HG03039 (cell line): Measurements from ENCODE around the gene REEP3.
A peak's percentile ranks its signal among the peaks of the same experiment; 100 is the strongest.
"Not testable (repeated sequence)": the region's sequence is repeated elsewhere in the genome, so short reads cannot be mapped to it uniquely, and the experiment has no call there.

Experiments
- ATAC-seq: cut with Tn5 transposase; IDR thresholded peaks from one replicate; pipeline ENCODE4 v1.9.1; 2021; ENCODE audit warnings: mild to moderate bottlenecking, moderate library complexity; ENCODE audit not compliant: unreplicated experiment

The REEP3 gene, protein sequence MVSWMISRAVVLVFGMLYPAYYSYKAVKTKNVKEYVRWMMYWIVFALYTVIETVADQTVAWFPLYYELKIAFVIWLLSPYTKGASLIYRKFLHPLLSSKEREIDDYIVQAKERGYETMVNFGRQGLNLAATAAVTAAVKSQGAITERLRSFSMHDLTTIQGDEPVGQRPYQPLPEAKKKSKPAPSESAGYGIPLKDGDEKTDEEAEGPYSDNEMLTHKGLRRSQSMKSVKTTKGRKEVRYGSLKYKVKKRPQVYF

DNA sequence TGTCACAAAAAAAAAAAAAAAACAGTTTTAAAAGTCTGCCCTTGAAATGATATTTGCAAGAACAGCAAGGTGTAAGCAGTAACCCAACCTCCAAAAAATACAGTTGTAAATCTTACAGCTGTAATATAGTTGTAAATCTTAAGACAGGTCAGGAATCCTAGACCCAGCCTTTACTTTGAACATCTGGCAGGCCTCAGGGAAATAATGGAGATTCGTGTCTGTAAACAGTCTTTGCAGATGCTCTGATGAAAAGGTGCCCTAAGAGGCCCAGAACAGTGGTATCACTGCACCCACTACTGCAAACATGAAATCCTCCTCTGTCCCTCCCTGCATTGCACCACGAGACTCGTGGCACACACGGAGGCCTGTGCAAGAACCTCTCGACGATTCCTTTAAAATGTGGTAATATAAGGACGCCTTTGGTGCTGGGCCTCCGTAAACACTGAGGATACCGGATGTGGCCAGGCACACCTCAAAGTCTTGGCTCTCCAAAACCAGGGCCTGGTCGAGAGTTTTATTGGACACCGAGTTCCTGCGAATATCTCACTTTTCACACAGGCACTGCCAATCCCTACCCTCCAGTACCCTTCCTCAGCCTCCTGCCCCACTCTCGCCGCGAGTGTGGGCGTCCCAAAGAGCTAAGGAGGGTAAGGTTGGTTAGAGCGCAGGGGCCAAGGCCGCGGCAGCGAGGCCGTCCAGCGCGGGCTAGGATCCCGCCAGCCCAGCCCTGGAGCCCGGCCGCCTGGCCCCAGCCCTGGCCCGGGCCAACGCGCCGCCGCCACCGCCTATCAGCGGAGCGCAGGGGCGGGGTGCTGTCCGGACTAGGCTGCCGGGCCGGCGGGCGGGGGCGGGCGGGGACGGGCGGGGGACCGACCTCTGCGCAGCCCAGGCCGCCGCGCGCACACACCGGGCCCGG is at the start of gene REEP3:
TSS of gene REEP3 (plus strand) at position 902 of the 916 bp plus-strand sequence. CDS start 145 bp downstream, outside the sequence.
- ATAC-seq: peak; percentile 66

DNA sequence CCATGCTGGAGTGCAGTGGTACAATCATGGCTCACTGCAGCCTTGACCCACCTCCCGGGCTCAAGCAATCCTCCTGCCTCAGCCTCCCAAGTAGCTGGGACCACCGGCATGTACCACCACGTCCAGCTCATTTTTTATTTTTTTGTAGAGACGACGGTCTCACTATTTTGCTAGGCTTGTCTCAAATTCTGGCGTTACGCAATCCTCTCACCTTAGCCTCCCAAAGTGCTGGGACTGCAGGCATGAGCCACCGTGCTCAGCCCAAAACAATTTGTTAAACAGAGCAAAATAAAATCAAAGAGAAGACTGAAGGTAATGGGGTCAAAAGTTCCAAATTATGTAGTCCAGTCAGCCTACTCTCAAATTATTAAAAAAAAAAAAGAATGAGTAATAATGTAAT is 46.7 kb upstream of the REEP3 start:
- ATAC-seq: no peak

DNA sequence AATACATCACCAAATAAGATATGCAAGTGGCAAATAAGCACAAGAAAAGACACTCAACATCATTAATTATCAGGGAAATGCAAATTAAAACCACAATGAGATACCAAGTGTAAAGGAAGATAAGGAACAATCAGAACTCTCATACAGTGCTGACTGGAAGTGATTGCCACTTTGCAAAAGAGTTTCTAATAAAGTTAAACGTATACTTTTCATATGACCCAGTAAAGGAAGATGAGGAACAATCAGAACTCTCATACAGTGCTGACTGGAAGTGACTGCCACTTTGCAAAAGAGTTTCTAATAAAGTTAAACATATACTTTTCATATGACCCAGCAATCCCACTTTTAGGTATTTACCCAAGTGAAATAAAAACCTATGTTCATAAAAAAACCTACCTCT is 43.3 kb upstream of the REEP3 start:
- no peak for ATAC-seq

DNA sequence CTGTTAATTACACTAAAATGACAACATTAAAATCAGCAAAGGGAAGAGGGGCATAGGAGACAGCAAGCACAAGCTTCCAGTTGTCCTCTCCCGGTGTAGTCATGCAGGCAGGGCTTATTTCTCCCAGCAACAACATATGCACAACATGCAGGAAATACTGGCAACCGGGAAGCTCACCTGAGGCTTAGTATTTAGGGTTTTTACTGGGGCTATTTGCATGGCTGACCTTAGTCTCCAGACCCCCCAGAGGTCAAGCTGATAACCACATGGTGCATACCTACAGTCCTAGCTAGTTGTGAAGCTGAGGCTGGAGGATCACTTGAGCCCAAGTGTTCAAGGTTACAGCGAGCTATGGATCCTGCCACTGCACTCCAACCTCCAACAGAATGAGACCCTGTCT is 42.6 kb upstream of the REEP3 start:
- no peak for ATAC-seq

DNA sequence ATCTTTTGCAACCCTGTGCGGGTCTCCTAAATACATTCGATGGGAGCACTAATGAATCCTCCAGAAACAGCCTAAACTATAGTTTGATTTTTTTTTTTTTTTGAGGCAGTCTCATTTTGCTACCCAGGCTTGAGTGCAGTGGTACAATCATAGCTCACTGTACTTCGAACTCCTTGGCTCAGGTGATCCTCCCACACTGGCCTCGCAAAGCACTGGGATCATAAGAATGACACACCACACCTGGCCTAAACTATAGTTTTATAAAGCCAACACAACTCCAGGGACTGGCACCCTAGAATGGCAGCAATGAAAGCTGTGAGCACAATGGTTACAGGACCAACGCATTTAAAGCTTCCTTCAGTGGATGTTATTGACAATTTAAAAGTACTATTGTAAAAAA is 41.0 kb upstream of the REEP3 start:
- ATAC-seq: no peak

DNA sequence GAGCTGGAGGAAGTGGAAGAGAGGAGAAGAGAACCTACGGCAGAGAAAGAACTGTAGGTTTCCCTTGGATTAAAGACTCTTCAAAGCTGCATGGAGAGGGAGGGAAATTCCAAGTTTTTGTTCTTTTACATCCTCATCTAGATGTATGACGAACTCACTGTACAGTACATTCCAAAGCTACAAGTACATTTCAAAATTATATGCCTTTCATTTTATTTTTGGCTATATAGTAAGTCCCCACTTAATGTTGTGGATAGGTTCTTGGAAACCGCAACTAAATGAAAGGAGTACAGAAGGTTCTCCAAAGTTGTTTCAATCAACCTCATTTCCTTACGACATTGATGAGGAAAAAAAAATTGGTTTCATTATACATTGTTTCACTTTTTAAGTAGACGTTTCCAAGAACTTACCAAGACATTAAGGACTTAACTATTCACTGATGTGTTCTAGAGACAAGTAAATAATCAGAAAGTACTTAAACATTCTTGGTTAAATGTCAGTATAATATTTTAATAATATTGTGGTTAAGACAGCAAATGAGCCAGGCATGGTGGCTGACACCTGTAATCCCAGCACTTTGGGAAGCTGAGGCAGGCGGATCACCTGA is 39.3 kb upstream of the REEP3 start:
- ATAC-seq: no peak

DNA sequence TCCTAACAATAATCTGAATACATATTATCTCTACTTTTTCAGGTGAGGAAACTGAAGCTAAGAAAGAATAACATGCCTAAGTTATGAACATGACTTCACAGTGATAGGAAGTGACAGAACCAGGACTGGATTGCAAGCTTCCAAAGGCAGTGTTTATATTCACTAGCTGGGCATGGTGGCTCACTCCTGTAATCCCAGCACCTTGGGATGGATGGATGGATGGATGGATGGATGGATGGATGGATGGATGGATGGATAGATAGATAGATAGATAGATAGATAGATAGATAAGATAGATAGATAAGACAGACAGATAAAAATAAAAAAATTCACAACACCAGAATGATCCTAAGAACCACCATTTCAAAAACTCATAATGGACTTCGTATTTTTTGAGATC is 37.2 kb upstream of the REEP3 start:
- no peak for ATAC-seq

DNA sequence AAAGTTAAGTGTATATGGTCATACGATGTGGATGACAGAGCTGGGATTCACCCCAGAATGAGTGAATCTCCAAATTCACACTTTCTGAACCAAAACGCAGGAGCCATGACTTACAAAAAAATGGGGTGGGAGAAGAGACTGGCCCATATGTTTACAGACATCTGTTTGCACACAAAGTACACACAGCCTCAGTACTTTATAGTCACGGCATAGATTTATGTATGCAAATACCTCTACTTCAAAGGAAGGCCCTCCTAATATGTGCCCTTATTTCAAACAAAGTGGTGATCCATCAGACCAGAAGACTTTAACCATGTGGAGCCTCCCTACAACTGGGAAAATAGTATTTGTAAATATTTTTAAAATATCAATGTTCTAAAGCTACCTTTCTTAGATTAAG is 33.2 kb upstream of the REEP3 start:
- ATAC-seq: no peak

DNA sequence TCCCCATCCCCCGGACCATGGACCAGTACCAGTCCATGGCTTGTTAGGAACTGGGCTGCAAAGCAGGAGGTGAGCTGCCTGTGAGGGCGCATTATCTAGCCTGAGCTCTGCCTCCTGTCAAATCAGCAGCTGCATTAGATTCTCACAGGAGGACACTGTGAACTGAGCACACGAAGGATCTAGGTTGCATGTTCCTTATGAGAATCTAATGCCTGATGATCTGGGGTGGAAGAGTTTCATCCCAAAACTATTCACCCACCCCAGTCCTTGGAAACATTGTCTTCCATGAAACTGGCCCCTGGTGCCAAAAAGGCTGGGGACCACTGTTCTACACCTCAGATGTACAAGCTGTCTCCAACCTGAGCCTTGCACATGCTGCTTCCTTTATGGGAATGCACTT is 31.4 kb upstream of the REEP3 start:
- ATAC-seq: no peak

DNA sequence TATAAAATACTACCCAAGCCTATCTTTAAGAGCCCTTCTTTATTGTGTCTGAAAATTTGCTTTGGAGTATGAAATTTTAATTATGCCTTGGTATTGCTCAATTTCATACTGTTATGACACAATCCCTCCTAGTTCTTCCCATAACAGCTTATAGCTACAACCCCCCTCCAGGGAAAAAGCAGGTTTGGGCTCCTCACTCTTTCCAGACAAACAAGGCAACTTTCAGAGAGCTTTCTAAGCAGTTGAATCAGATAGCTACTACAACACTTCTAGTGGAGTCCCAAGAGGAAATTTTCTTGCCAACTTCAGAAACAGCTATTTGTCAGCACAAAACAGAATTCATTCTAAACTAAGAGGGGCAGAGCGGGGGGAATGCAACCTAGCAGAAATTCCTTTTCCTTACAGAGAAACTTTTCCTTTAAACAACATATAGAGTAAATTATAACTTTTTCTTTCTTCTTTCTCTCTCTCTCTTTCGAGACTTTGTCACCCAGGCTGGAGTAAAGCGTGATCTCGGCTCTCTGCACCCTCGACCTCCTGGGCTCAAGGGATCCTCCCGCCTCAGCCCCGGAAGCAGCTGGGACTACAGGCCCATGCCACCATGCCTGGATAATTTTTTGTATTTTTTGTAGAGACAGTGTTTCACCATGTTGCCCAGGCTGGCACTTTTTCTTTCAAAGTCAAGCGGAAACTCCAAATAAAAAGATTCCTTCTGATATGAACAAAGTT is 29.4 kb upstream of the REEP3 start:
- ATAC-seq: no peak

DNA sequence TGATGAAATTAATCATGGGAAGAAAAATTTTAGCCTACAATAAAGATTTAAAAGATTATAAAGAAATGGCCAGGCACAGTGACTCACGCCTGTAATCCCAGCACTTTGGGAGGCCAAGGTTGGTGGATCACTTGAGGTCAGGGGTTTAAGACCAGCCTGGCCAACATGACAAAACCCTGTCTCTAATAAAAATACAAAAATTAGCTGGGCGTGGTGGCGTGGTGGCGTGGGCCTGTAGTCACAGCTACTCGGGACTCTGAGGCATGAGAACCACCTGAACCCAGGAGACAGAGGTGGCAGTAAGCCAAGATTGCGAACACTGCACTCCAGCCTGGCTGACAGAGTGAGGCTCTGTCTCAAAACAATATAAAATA is 28.9 kb upstream of the REEP3 start:
- ATAC-seq: not testable (repeated sequence)

DNA sequence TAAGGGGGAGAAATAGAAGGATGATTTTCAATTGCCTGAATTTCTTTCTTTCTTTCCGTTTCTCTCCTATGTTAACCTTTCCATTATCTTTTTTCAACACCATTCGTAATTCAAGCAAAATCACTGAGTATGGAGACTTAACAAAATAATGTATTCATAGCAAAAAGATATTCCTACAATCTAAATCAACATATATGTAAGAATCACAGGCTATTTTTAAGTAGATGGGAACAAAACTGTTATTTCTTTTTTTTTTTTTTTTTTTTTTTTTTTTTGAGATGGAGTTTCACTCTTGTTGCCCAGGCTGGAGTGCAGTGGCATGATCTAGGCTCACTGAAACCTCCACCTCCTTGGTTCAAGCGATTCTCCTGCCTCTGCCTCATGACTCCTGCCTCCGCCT is 28.2 kb upstream of the REEP3 start:
- ATAC-seq: no peak

DNA sequence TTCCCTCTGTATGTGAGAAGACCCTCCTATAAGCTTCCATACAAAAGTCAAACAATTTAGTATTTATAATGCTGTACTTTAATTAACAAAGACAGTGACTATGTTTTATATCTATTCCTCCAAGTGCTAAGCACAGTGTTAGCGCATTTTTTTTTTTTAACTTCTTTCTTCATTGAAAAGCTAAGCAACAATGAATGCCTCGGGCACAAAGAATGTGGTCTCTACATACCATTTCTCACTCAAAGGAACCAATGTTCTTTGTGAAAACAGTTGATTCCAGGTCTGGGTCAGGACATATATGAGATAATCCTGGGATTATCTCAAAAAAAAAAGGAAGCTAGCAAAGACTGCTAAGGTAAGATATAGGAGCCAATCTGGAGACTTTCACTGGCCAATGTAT is 26.2 kb upstream of the REEP3 start:
- ATAC-seq: no peak

DNA sequence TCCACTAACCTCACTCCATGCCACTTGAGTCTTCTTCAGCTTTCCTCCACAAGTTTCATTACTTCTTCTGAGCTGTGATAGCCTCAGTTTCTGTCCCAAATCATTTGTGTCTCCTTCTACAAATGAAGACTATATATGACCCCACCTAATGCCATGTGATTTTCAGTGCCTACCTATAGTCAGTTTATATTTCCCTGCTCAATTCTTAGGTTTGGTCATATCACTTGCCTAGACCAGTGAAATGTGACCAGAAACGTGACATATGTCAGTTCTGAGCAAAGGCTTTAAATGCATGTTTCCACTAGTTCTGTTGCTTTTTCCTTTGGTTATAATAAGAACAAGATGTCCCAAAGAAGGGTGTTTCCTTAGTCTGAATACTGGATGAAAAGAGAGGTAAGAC is 24.6 kb upstream of the REEP3 start:
- ATAC-seq: no peak

DNA sequence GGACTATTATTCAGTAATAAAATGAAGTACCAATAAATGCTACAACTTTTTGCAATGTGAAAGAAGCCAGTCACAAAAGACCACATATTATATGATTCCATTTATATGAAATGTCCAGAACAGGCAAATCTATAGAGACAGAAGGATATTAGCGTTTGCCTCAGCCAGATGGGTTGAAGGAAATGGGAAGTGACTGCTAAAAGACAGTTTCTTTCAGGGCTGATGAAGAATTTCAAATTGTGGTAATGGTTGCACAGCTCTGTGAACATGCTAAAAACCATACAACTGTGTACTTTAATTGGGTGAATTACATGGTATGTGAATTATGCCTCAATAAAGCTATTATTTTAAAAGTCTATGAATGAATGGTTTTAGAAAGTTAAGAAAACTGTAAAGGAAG is 23.9 kb upstream of the REEP3 start:
- no peak for ATAC-seq

DNA sequence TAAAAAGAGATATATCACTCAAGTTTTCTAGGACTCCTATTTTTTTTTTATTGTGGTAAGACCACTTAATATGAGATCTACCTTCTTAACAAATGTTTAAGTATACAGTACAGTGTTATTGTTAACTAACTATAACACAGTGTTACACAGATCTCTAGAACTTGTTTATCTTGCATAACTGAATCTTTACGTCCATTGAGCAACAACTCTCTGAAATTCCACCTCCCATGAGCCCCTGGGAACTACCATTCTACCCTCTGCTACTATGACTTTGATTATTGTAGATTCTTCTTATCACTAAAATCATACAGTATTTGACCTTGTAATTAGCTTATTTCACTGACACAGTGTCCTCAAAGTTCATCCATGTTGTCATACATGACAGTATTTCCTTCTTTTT is 22.5 kb upstream of the REEP3 start:
- ATAC-seq: no peak

DNA sequence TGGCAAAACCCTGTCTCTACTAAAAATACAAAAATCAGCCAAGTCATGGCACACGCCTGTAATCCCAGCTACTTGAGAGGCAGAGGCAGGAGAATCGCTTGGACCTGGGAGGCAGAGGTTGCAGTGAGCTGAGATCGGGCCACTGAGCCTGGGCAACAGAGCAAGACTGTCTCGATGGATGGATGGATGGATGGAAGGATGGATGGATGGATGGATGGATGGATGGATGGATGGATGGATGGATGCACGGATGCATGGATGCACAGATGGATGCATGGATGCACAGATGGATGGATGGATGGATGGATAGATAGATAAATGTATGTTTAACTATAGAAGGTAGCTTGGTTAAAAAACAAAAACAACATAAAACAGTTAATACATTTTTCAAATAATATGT is 20.6 kb upstream of the REEP3 start:
- not testable (repeated sequence) for ATAC-seq

DNA sequence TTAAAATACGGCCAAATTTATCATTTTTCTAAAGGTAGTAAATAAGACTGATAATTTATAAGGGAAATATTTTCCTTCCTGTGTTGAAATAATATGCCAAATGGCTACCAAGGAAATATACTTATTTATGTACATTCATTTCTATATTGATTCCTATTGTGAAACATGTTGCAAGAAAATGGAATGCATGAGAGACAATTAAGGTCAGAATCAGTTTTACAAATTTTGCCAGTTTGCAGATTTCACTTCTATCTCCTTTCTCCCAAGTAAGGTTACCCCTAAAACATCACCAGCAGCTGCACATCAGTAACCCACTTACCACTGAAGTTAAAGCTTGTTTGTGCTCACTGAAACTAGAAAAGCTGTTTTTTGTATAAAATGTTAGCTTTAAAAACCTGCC is 19.2 kb upstream of the REEP3 start:
- ATAC-seq: no peak

DNA sequence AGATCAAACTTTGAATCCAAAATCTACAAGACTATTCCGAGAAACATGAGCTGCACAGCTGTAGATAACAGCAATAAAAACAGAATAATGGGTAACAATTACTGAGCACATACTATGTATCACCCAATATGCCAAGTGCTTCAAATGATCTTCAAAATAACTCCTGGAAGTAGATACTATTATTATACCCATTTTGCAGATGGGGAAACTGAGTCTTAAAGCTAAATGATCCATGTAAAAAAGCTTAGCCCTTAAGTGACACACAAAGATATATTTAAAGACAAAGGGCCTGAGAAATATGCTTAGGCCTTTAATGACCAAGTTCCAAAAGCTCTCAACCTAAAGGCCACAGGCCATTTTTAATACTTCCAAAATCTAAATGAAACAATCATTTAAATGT is 18.4 kb upstream of the REEP3 start:
- no peak for ATAC-seq

DNA sequence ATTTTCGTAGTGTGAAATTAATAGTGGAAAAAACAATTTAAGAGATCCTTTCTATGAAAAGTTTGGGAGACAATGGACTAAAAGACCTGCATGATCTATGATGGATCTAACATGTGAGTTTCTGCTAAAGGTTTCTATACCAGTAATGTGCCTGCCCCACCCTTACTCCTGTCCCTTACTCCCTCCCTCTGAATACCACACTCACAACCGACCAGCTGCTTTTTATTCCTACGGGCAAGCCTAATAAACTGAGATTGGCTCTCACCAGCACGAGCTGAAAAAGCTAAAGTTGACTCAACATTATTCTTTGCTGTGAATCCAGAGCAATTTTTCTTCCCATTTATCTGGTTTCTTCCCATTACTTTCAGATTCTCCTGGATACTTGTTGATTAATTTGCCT is 17.8 kb upstream of the REEP3 start:
- no peak for ATAC-seq

DNA sequence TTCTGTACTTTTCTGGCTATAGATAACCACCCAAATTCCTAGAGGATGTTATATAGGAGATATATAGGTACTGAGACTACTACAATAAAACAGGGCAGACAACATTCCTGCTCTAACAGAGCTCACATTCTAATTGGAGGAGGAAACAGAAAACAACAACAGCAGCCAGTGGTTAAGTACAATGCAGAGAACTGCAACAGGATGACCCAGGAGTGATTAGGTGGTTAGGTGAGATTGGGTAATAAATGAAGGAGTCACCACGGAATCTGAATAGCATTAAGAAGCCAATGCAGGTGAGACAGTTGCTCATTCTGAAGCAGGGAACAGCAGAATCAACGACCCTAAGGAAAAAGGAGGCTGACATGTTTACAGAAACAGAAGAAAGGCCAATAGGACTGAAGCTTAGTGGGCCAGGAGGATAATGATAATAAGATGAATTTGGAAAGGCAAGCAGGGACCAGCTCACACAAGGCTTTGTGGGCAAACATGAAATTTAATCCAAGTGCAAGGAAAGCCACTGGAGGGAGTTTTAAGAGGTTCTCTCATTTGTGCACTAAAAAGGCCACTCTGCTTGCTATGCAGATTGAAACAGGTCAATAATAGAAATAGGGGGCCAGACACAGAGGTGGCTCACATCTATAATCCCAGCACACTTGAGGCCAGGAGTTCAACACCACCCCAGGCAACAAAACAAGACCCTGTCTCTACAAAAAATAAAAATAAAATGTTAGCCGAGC is 16.9 kb upstream of the REEP3 start:
- no peak for ATAC-seq
